GM18907 (cell line): ENCODE data around the gene ARID2.

Source experiments
- ATAC-seq: cut with Tn5 transposase; IDR thresholded peaks from one replicate; pipeline ENCODE4 v1.9.1; 2021; ENCODE audit warnings: mild to moderate bottlenecking, moderate library complexity; ENCODE audit not compliant: unreplicated experiment

The ARID2 gene

DNA sequence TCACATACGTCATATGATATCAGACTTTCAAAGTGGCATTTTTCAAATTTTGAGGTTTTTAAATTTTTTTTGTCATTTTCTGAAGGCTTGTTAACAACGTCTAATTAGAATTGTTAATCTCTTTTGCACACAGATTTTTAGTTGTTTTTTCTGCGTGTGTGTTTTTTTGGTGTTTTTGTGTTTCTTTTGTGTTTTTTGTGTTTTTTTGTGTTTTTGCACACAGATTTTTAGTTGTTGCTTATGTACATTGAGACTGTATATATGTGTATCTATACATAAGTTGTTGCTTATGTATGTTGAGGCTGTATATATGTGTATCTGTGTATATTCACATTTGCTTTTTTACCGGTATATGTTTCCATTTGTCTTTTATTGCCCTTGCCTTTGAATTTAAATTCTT, 30.8 kb downstream of the ARID2 start:
- ATAC-seq, result no peak

DNA sequence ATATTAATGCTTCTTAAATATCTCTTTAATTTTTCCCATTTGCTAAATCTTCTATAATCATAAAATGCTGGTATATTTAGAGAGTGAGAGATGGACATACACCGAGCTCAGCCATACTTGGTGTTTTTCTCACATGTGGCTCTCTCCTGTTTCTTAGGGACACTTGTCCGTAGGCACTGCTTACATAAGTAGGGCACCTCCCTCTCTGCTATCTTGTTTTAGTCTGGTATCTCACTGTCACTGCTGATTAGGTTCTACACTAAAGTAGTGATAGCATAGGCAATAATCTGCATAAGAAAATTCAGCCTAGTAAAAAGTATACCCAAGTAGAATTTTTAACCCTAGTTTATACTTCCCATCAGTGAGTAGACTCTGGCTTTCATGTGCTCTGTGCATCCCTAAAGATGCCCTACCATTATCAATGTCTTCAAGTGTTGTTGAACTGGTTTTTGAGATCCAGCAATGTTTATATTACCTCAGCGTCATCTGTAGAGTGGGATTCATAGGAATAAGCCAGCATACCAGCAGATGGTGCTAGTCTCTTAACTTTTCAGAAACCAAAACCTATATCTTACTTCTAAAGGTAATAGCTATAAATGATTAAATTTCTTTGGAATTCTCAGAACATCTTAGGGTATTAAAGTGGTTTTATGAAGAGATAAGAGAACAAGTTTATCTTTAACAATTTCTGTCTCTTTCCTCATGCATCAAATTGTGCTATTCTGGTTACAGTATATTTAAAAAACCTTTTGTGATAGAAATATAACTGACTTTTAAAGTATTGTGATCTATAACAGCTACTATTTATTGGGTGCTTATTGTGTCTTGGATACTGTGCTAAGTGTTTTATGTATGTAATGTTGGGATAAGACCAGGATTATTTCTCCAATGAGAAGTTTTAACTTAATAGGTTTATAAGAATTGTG, 32.9 kb downstream of the ARID2 start:
- ATAC-seq, result no peak

DNA sequence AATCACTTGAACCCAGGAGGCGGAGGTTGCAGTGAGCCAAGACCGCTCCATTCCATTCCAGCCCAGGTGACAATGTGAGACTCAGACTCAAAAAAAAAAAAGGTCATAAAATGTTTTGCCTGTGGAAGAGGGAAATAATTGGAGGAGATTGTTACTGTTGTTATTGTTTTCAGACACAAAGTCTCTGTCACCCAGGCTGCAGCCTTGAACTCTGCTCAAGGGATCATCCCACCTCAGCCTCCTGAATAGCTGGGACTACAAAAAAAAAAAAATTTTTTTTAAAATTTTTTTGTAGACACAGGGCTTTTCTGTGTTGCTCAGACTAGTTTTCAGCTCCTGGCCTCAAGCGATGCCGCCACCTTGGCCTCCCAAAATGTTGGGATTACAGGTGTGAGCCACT, 33.9 kb downstream of the ARID2 start:
- no peak for ATAC-seq

- ATAC-seq, result no peak
Measured at GRCh38 chr12:45768194-45768593, 38.7 kb downstream of the ARID2 start.

DNA sequence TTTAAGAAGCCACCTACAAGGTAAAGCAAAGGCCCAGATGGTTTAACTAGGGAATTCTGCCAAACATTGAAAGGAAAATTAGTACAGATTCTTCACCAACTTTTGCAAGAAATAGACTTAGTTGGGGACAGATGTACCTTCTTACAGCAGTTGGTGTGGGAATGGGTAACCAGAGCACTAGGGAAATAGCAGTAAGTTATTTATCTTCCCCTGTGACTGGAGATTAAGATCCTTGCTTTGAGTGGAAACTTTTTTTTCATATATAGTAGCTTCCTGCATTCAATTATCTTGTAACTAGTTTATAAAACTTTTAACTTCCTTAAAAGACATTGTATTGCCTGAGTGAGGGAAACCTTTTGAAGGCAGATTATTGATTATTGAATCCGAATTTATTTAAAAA, 44.2 kb downstream of the ARID2 start:
- ATAC-seq, result no peak

GRCh38 chr12:45774508-45775162, 45.1 kb downstream of the ARID2 start:
- no peak for ATAC-seq

DNA sequence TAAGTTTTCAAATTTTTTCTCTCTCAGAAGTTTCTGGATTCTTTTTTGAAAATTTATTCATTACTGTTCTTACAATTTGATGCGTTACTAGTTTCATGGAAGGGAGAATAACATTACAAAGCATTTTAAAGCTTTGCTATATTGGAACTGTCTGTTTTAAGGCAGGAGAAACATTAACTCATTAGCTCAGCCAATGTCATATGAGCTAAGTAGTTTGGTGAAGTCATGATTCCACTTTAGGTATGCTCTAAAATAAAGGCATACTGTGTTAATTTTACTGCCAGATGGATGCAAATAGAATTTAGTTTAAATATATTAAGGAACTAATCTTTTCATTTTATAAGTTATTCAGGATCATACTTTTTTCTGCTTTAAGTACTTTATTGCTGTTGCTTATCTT, 46.0 kb downstream of the ARID2 start:
- no peak for ATAC-seq

DNA sequence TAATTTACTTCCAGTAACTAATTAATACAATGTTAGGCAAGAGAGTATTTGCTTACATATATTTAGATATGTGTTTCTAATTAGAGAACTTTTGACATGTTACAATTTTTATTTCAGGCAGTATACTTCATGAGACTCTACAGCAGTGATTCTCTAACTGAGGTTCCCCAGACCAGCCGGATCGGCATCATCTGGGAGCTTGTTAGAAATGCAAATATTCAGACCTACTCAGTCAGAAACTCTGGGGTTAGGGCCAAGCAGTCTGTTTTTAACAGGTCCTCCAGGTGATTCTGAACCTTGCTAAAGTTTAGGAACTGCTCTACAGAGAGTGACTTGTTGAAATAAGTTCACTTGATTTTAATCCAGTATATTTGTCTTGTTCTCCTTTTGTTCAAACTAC, 46.5 kb downstream of the ARID2 start:
- no peak for ATAC-seq

- ATAC-seq, result no peak
Measured at GRCh38 chr12:45779936-45780335, 50.4 kb downstream of the ARID2 start.

- no peak for ATAC-seq
Measured at GRCh38 chr12:45781080-45781479, 51.6 kb downstream of the ARID2 start.

GRCh38 chr12:45785315-45785714, 55.8 kb downstream of the ARID2 start:
- no peak for ATAC-seq

- peak; percentile 76 for ATAC-seq
Measured at GRCh38 chr12:45789025-45789424, 59.5 kb downstream of the ARID2 start.

DNA sequence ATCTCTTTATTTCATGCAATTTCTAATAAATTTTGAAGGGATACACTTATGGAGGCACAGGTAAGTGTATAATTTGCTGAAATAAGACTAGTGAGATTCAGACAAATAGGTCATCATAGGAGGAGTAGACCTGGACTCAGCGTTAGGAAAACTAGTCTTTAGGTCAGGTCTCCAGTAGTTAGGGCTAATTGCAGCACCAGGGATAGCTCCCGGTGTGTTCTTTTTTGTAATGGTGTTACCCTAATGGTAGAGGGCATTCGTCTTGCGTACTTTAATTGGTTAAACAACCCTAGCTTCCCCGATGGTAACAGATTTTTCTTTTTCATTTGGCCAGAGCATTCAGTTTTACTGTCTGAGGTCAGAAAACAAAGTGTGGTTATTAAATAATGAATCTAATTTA, 64.9 kb downstream of the ARID2 start:
- ATAC-seq, result no peak

- no peak for ATAC-seq
Measured at GRCh38 chr12:45801625-45802024, 72.1 kb downstream of the ARID2 start.

- ATAC-seq, result no peak
Measured at GRCh38 chr12:45803111-45803510, 73.6 kb downstream of the ARID2 start.

GRCh38 chr12:45816652-45817051, 87.1 kb downstream of the ARID2 start:
- ATAC-seq, result no peak

DNA sequence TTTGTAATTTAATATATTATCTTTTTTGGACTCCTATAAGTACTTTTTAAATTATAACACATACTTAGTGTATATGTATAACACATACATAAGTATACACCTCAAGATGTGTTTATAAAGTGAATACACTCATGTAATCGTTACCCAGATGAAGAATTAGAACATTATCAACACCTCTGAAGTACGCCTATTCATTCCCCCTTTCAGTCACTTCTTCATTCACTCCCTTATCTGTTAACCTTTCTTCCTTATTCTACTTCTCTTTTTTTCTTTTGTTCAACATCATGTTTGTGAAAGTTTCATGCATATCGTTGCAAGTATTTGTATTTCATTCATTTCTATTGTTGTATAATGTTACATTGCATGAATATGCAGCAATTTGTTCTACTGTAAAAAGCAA, 98.5 kb downstream of the ARID2 start:
- no peak for ATAC-seq

- ATAC-seq, result no peak
Measured at GRCh38 chr12:45828402-45828801, 98.9 kb downstream of the ARID2 start.

GRCh38 chr12:45831590-45831989, 102.1 kb downstream of the ARID2 start:
- no peak for ATAC-seq

GRCh38 chr12:45833401-45833800, 103.9 kb downstream of the ARID2 start:
- ATAC-seq, result no peak

DNA sequence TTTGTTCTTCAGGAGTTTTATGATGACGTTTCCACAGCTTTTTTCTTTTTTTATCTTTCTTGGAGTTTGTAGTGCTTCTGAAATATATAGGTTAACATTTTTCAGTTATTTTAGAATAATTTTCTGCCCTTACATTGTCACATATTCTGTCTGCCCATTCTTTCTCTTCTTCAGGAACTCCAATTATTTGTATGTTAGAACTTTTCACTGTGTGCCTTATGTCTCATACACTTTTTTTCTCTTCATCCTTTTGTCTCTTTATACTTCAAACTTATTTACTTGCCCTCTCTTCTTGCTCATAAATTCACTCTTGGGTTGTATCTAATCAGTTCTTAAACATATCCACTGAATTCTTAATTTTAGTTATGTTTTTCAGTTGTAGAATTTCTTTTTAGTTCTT, 105.3 kb downstream of the ARID2 start:
- ATAC-seq, result no peak

DNA sequence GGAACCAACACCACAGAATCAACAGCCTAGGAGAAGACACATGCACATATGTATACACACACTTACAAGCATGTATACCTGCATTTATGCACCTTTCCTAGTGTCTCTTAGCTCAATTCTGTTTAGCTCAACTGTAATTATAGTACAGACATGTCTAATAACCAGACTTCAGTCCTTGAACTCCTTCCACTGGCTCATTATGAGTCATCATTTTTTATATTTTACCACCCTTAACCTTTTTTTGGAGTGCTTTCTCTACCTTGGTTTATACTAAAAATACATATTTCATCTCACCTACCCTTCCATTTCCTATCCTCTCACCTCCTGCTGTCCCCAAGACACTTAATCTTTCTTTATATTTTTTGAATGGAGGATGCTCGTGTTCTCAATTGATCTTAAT, 110.4 kb downstream of the ARID2 start:
- ATAC-seq, result no peak
